ENCODE results near the gene AGXT. TPM values are rescaled to one million over a fixed set of nuclear protein-coding genes. Genes with fewer than 3 reads are reported as not detected.

AGXT gene
- total and polyA plus RNA-seq, 2 of the 8 experiments (the other 6 are each of a cell fraction or from before 2014, with no cell fraction given), result 0.03 TPM; not detected in 1

- H2BK120ac ChIP-seq (replicated peaks; ENCODE audit: low read depth, low read length), result no peak overlapping the region
- no peaks in the 10 kb centered on the region for H3K79me1 ChIP-seq (ENCODE audit: low read depth, low read length)
- 81% methylated on average over 17 of the region's 17 CpGs; no CpG with 5 or more reads in 1 of the 2 experiments for WGBS, 2 experiments (ENCODE audit: extremely low coverage in 1 of 2, insufficient coverage in 1 of 2, insufficient read length in 1 of 2, insufficient replicate concordance in 2 of 2, low coverage in 1 of 2, low lambda C conversion rate in 2 of 2, missing lambda C conversion rate in 1 of 2)
- no peak overlapping the region for H3K23ac ChIP-seq (ENCODE audit: insufficient read length)
- ChIA-PET CTCF (ENCODE audit: partially characterized antibody) (interaction anchor here (1.9 to 2.1 kb wide), 2 partner anchors 36 to 90 kb away, joined by 6 read pairs; no protein-coding TSS in a partner anchor), POLR2A (ENCODE audit: partially characterized antibody) (no interaction called here)
- H3K9ac ChIP-seq (replicated peaks in 1 of 4; ENCODE audit: extremely low read depth in 1 of 4, low read depth in 3 of 4, low read length in 3 of 4), result no peak overlapping the region
- H2AK5ac ChIP-seq (ENCODE audit: low read depth, low read length), result no peak overlapping the region
- no peaks in the 10 kb centered on the region for H4K20me1 ChIP-seq (replicated peaks in 1 of 2; ENCODE audit: control insufficient read depth in 1 of 2, insufficient read depth in 2 of 2, low read length in 2 of 2)
- peak overlapping the region; percentile 51; the same call in 1 of the 2 replicates for H4K8ac ChIP-seq (ENCODE audit: extremely low read depth, insufficient read depth, low read length)
- no peak overlapping the region for H2BK5ac ChIP-seq (ENCODE audit: low read depth, low read length)
- H3K4ac ChIP-seq (replicated peaks; ENCODE audit: insufficient read length, low read depth, low read length), result no peak overlapping the region
- H2BK12ac ChIP-seq (ENCODE audit: low read depth, low read length), result no peak overlapping the region
- H2AFZ ChIP-seq (ENCODE audit: low read length), result no peak overlapping the region
- 0 out of 7 replicates have a peak, but pooled peaks cover 0 to 2% (median 0%) of the 10 kb centered on the region in 4 experiments for H3K4me1 ChIP-seq (replicated peaks in 1 of 4; ENCODE audit: control insufficient read depth in 3 of 4, insufficient read depth in 4 of 4, low read length in 3 of 4)
- no peak overlapping the region for H2BK15ac ChIP-seq (ENCODE audit: low read length)
- no peak for FAIRE-seq
- no peak overlapping the region for H4K91ac ChIP-seq (replicated peaks; ENCODE audit: insufficient read length, low read length)
- H4K5ac ChIP-seq (ENCODE audit: insufficient read length, low read depth, low read length), result no peak overlapping the region
- H3K4me2 ChIP-seq (ENCODE audit: insufficient read depth in 1 of 2, low read depth in 2 of 2, low read length in 2 of 2), result no peak overlapping the region
- no peaks in the 10 kb centered on the region for H3K23me2 ChIP-seq (ENCODE audit: low read depth, low read length)
- H3K56ac ChIP-seq (replicated peaks; ENCODE audit: insufficient read length, low read depth, low read length), result no peak overlapping the region
- H3K27me3 ChIP-seq (replicated peaks in 1 of 4; ENCODE audit: control insufficient read depth in 3 of 4, extremely low read depth in 1 of 4, insufficient read depth in 3 of 4, low read length in 3 of 4), result no peaks in the 10 kb centered on the region
- H2BK20ac ChIP-seq (ENCODE audit: low read length), result no peak overlapping the region
- H3K9me3 ChIP-seq (ENCODE audit: insufficient read depth in 2 of 2, low read depth in 1 of 2, low read length in 1 of 2), result no peaks in the 10 kb centered on the region
- no peak for DNase-seq (ENCODE audit: low read depth in 1 of 2, low spot score in 2 of 2)
- no peak overlapping the region for H3K18ac ChIP-seq (ENCODE audit: extremely low read depth, low read length)
- TF ChIP-seq RFX5 (IDR thresholded peaks at IDR 0.05; ENCODE audit: borderline replicate concordance, low read depth, low read length), result no peak
- TF ChIP-seq EZH2 (IDR thresholded peaks at IDR 0.05; ENCODE audit: low read depth, low read length, severe bottlenecking), result no peak
- no peak for TF ChIP-seq SIN3A (conservative IDR thresholded peaks at IDR 0.05 in 1 of 2, IDR thresholded peaks at IDR 0.05 in 1 of 2; ENCODE audit: low read depth in 1 of 2, low read length in 2 of 2)
- TF ChIP-seq BRCA1 (IDR thresholded peaks at IDR 0.05; ENCODE audit: low read depth, low read length), result no peak
- no peak overlapping the region for H3K4me3 ChIP-seq (ENCODE audit: extremely low read depth in 1 of 4, insufficient read depth in 2 of 4, low read depth in 3 of 4, low read length in 4 of 4)
- no peak overlapping the region for H3K14ac ChIP-seq (ENCODE audit: insufficient read length)
- H3K36me3 ChIP-seq (ENCODE audit: control insufficient read depth in 2 of 4, insufficient read depth in 4 of 4, low read length in 3 of 4), result no peaks in the 10 kb centered on the region
- H3K27ac ChIP-seq (ENCODE audit: low read depth, low read length), result no peak overlapping the region
- H3K79me2 ChIP-seq (ENCODE audit: control insufficient read depth in 1 of 2, insufficient read depth in 2 of 2, low read length in 2 of 2), result no peaks in the 10 kb centered on the region
Measured at GRCh38 chr2:240893363-240893844, 24.8 kb downstream of the AGXT start.

Data from H1 (cell line).